WTC11 (cell line): Measurements from ENCODE around the gene PTPN12. TPM values are rescaled to one million over a fixed set of nuclear protein-coding genes. Genes with fewer than 3 reads are reported as not detected.

ENCODE experiments used
- ATAC-seq: fragments of 200-7000 bp; cut with Tn5 transposase; 2 replicates; pipeline ENCODE4 v1.10.0; 2021; ENCODE audit warnings: mild to moderate bottlenecking, moderate library complexity
- CTCF ChIA-PET: fragments of 300-600 bp; sonication (Branson Sonifier 250); formaldehyde crosslinking; loops from one replicate; lab custom pipeline; 2021; ENCODE audit warnings: antibody characterized with exemption; lab: Charles Lee
- POLR2A ChIA-PET: fragments of 350-600 bp; sonication (Branson Sonifier 250); formaldehyde crosslinking; loops from one replicate; lab custom pipeline; 2021; ENCODE audit warnings: antibody characterized with exemption; lab: Charles Lee
- DNase-seq: peaks from one replicate; pipeline ENCODE4 v3.0.0; 2021; ENCODE audit warnings: low spot score
- H3K27ac Mint-ChIP-seq: 2 replicates; pipeline ENCODE4 v1.8.0; 2021; ENCODE audit warnings: mixed read lengths
- H3K27me3 Mint-ChIP-seq: 2 replicates; pipeline ENCODE4 v1.8.0; 2021; ENCODE audit warnings: low read depth, mild to moderate bottlenecking, moderate library complexity, mixed read lengths
- H3K36me3 Mint-ChIP-seq: 2 replicates; pipeline ENCODE4 v1.8.0; 2021; ENCODE audit warnings: mixed read lengths
- H3K4me1 Mint-ChIP-seq: 2 replicates; pipeline ENCODE4 v1.8.0; 2022; ENCODE audit warnings: mixed read lengths
- H3K4me3 Mint-ChIP-seq: 2 replicates; pipeline ENCODE4 v1.8.0; 2021; ENCODE audit warnings: mild to moderate bottlenecking, moderate library complexity, mixed read lengths
- H3K9me3 Mint-ChIP-seq: 2 replicates; pipeline ENCODE4 v1.8.0; 2021; ENCODE audit warnings: mixed read lengths
- ATF2 ChIP-seq: sonication (generic); formaldehyde crosslinking; IDR thresholded peaks from 2 replicates; pipeline ENCODE4 v1.8.1; 2022; ENCODE audit warnings: low read depth, missing genetic modification reagents, borderline replicate concordance
- ATF6 ChIP-seq: sonication (generic); formaldehyde crosslinking; IDR thresholded peaks from 2 replicates; pipeline ENCODE4 v1.8.1; 2023; ENCODE audit warnings: mild to moderate bottlenecking, missing genetic modification reagents
- CREM ChIP-seq: sonication (generic); formaldehyde crosslinking; IDR thresholded peaks from 2 replicates; pipeline ENCODE4 v1.8.1; 2022; ENCODE audit warnings: mild to moderate bottlenecking, missing genetic modification reagents, moderate library complexity
- E2F5 ChIP-seq: sonication (generic); formaldehyde crosslinking; IDR thresholded peaks from 2 replicates; pipeline ENCODE4 v1.8.1; 2022; ENCODE audit warnings: mild to moderate bottlenecking, moderate library complexity, missing genetic modification reagents
- ESRRA ChIP-seq: sonication (generic); formaldehyde crosslinking; IDR thresholded peaks from 2 replicates; pipeline ENCODE4 v1.8.1; 2022; ENCODE audit warnings: mild to moderate bottlenecking, missing genetic modification reagents, borderline replicate concordance
- FOXK1 ChIP-seq: sonication (generic); formaldehyde crosslinking; IDR thresholded peaks from 2 replicates; pipeline ENCODE4 v1.8.0; 2022; ENCODE audit warnings: mild to moderate bottlenecking, moderate library complexity, missing genetic modification reagents
- GRHL2 ChIP-seq: fragments of 250-450 bp; sonication (Bioruptor Pico); IDR thresholded peaks from 2 replicates; pipeline ENCODE4 v1.8.0; 2022; ENCODE audit warnings: mild to moderate bottlenecking, moderate library complexity; ENCODE audit not compliant: insufficient replicate concordance, severe bottlenecking
- HMGA2 ChIP-seq: fragments of 250-450 bp; sonication (Bioruptor Pico); IDR thresholded peaks from 2 replicates; pipeline ENCODE4 v1.4.0; 2021; ENCODE audit warnings: mild to moderate bottlenecking, moderate library complexity
- KAT7 ChIP-seq: sonication (generic); formaldehyde crosslinking; IDR thresholded peaks from 2 replicates; pipeline ENCODE4 v1.8.1; 2023; ENCODE audit warnings: missing genetic modification reagents, mild to moderate bottlenecking, borderline replicate concordance
- MAX ChIP-seq: sonication (generic); formaldehyde crosslinking; IDR thresholded peaks from 2 replicates; pipeline ENCODE4 v1.8.0; 2022; ENCODE audit warnings: mild to moderate bottlenecking, missing genetic modification reagents
- MXD4 ChIP-seq: fragments of 250-450 bp; sonication (Bioruptor Pico); IDR thresholded peaks from 2 replicates; pipeline ENCODE4 v1.8.0; 2021; ENCODE audit warnings: mild to moderate bottlenecking, moderate library complexity, borderline replicate concordance
- NFYB ChIP-seq: sonication (generic); formaldehyde crosslinking; conservative IDR thresholded peaks from 2 replicates; pipeline ENCODE4 v1.8.0; 2022; ENCODE audit warnings: low read depth, missing genetic modification reagents
- NR2C2 ChIP-seq: sonication (generic); formaldehyde crosslinking; IDR thresholded peaks from 2 replicates; pipeline ENCODE4 v1.8.0; 2022; ENCODE audit warnings: mild to moderate bottlenecking, missing genetic modification reagents
- PREB ChIP-seq: sonication (generic); formaldehyde crosslinking; IDR thresholded peaks from 2 replicates; pipeline ENCODE4 v1.8.1; 2022; ENCODE audit warnings: mild to moderate bottlenecking, missing genetic modification reagents, moderate library complexity, borderline replicate concordance
- RELA ChIP-seq: sonication (generic); formaldehyde crosslinking; IDR thresholded peaks from 2 replicates; pipeline ENCODE4 v1.8.1; 2022; ENCODE audit warnings: missing genetic modification reagents, mild to moderate bottlenecking, borderline replicate concordance
- RORB ChIP-seq: fragments of 250-450 bp; sonication (Bioruptor Pico); IDR thresholded peaks from 2 replicates; pipeline ENCODE4 v1.9.0; 2021; ENCODE audit warnings: mild to moderate bottlenecking
- SMAD4 ChIP-seq: sonication (generic); formaldehyde crosslinking; IDR thresholded peaks from 2 replicates; pipeline ENCODE4 v1.8.0; 2022; ENCODE audit warnings: mild to moderate bottlenecking, missing genetic modification reagents
- ZBTB43 ChIP-seq: sonication (generic); formaldehyde crosslinking; IDR thresholded peaks from 2 replicates; pipeline ENCODE4 v1.8.1; 2023; ENCODE audit warnings: mild to moderate bottlenecking, missing genetic modification reagents
- ZNF121 ChIP-seq: sonication (generic); formaldehyde crosslinking; IDR thresholded peaks from 2 replicates; pipeline ENCODE4 v1.8.0; 2023; ENCODE audit warnings: missing genetic modification reagents
- ZNF232 ChIP-seq: sonication (generic); formaldehyde crosslinking; IDR thresholded peaks from 2 replicates; pipeline ENCODE4 v1.8.0; 2022; ENCODE audit warnings: mild to moderate bottlenecking, missing genetic modification reagents
- ZNF425 ChIP-seq: fragments of 250-450 bp; sonication (Bioruptor Pico); conservative IDR thresholded peaks from 2 replicates; pipeline ENCODE4 v1.9.0; 2021; ENCODE audit warnings: mild to moderate bottlenecking
- total RNA-seq: library from RNA; stranded (reverse); gene quantifications from 3 replicates; pipeline ENCODE4 v1.2.3, GENCODE V29; 2021

Gene PTPN12
- total RNA-seq, 1 experiment from 2014 or later = 102 TPM

- TF ChIP-seq ATF2 (CRISPR knock-in tag) (no peak), ZBTB43 (no peak), ZNF232 (CRISPR knock-in tag) (no peak), GRHL2 (no peak), HMGA2 (CRISPR knock-in tag) (no peak), RELA (CRISPR knock-in tag) (no peak), ZNF425 (CRISPR knock-in tag) (no peak), KAT7 (no peak)
Measured at GRCh38 chr7:77629797-77630196, 92.7 kb downstream of the PTPN12 start (continued).

GRCh38 chr7:77631820-77632219 lies 94.7 kb downstream of the PTPN12 start:
- H3K27me3 Mint-ChIP-seq = no peaks in the 10 kb centered on the region
- no peak overlapping the region for H3K27ac Mint-ChIP-seq
- H3K4me3 Mint-ChIP-seq = no peak overlapping the region
- H3K9me3 Mint-ChIP-seq = no peaks in the 10 kb centered on the region
- CTCF ChIA-PET = interaction anchor here (1.5 kb wide), 1 partner anchor 20 kb away, joined by 3 read pairs; no protein-coding TSS in a partner anchor
- DNase-seq (no peak), ATAC-seq (no peak)
- TF ChIP-seq CREM (CRISPR knock-in tag) = no peak
- no peak for TF ChIP-seq RORB
- TF ChIP-seq HMGA2 (CRISPR knock-in tag) = no peak
- TF ChIP-seq ATF6 = no peak
- no peak for TF ChIP-seq ZNF121 (CRISPR knock-in tag)
- TF ChIP-seq ATF2 (CRISPR knock-in tag) = no peak
- no peak for TF ChIP-seq NR2C2 (CRISPR knock-in tag)
- TF ChIP-seq RELA (CRISPR knock-in tag) = no peak
- no peak for TF ChIP-seq MAX
- POLR2A ChIA-PET = no interaction called here
- H3K36me3 Mint-ChIP-seq = peaks cover 49% of the 10 kb centered on the region
- no peaks in the 10 kb centered on the region for H3K4me1 Mint-ChIP-seq

- POLR2A ChIA-PET = no interaction called here
- no peaks in the 10 kb centered on the region for H3K9me3 Mint-ChIP-seq
Measured at GRCh38 chr7:77644774-77645173, 107.7 kb downstream of the PTPN12 start.

More at GRCh38 chr7:77644774-77645173, 107.7 kb downstream of the PTPN12 start:
- ATAC-seq (no peak), DNase-seq (no peak)
- H3K27me3 Mint-ChIP-seq = no peaks in the 10 kb centered on the region
- H3K4me3 Mint-ChIP-seq = no peak overlapping the region
- TF ChIP-seq NFYB (CRISPR knock-in tag) (no peak), E2F5 (CRISPR knock-in tag) (no peak), FOXK1 (CRISPR knock-in tag) (no peak), SMAD4 (no peak), PREB (CRISPR knock-in tag) (no peak), ESRRA (CRISPR knock-in tag) (no peak), MXD4 (CRISPR knock-in tag) (no peak), RELA (CRISPR knock-in tag) (no peak), KAT7 (no peak)
- H3K4me1 Mint-ChIP-seq = 0 out of 2 replicates have a peak, but pooled peaks cover under 1% of the 10 kb centered on the region
- CTCF ChIA-PET = interaction anchor here (1.0 kb wide), 1 partner anchor 34 kb away, joined by 3 read pairs; no protein-coding TSS in a partner anchor
- H3K36me3 Mint-ChIP-seq = peaks cover 40% of the 10 kb centered on the region
- H3K27ac Mint-ChIP-seq = no peak overlapping the region; the same call in 1 of the 2 replicates
